ENCODE measurements around the gene DCAF17.

- TF ChIP-seq, protein P1, sequence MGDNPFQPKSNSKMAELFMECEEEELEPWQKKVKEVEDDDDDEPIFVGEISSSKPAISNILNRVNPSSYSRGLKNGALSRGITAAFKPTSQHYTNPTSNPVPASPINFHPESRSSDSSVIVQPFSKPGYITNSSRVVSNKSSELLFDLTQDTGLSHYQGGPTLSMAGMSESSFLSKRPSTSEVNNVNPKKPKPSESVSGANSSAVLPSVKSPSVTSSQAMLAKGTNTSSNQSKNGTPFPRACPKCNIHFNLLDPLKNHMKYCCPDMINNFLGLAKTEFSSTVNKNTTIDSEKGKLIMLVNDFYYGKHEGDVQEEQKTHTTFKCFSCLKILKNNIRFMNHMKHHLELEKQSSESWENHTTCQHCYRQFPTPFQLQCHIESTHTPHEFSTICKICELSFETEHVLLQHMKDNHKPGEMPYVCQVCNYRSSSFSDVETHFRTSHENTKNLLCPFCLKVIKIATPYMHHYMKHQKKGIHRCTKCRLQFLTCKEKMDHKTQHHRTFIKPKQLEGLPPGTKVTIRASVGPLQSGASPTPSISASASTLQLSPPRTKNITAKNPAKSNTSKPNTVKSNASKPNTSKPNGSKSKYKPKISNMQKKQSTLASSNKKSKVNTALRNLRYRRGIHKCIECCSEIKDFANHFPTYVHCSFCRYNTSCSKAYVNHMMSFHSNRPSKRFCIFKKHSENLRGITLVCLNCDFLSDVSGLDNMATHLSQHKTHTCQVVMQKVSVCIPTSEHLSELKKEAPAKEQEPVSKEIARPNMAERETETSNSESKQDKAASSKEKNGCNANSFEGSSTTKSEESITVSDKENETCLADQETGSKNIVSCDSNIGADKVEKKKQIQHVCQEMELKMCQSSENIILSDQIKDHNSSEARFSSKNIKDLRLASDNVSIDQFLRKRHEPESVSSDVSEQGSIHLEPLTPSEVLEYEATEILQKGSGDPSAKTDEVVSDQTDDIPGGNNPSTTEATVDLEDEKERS (tag by site-specific recombination; IDR thresholded peaks at IDR 0.05): no peak
- TF ChIP-seq CTCF (tag by site-specific recombination; IDR thresholded peaks at IDR 0.05) (no peak), EGR2 (tag by site-specific recombination; IDR thresholded peaks at IDR 0.05; ENCODE audit: low read depth) (no peak), ZNF624 (tag by site-specific recombination; IDR thresholded peaks at IDR 0.05) (no peak), KLF16 (tag by site-specific recombination; IDR thresholded peaks at IDR 0.05) (no peak)
These were observed 82.8 kb downstream of the DCAF17 start for GRCh38 chr2:171516793-171517192.

Measured in HEK293 (cell line).